NOMO-1 (cell line): ENCODE data around the gene MRPL54.

Experiments
- DNase-seq, 2 experiments: peaks; one replicate each; lab custom pipeline; 2025; ENCODE audit not compliant: unreplicated experiment in 2 of 2; lab: John Stamatoyannopoulos, UW

The MRPL54 gene

DNA sequence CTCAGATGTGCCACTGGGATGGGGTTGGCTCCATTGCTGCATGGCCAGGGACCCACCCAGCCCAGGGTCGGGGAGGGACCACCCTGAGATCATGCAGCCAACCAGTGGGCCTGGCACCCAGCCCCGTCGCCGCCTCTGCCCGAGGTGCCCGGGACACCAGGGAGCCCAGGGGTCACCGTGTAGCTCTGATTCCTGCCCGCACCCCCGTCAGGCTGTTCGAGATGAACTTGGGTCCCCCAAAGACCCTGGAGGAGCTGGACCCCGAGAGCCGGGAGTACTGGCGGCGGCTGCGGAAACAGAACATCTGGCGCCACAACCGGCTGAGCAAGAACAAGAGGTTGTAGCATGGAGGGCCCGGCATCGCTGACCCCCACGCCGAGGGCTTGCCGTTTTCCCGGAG lies 4.6 kb downstream of the MRPL54 start:
- no peak for DNase-seq

DNA sequence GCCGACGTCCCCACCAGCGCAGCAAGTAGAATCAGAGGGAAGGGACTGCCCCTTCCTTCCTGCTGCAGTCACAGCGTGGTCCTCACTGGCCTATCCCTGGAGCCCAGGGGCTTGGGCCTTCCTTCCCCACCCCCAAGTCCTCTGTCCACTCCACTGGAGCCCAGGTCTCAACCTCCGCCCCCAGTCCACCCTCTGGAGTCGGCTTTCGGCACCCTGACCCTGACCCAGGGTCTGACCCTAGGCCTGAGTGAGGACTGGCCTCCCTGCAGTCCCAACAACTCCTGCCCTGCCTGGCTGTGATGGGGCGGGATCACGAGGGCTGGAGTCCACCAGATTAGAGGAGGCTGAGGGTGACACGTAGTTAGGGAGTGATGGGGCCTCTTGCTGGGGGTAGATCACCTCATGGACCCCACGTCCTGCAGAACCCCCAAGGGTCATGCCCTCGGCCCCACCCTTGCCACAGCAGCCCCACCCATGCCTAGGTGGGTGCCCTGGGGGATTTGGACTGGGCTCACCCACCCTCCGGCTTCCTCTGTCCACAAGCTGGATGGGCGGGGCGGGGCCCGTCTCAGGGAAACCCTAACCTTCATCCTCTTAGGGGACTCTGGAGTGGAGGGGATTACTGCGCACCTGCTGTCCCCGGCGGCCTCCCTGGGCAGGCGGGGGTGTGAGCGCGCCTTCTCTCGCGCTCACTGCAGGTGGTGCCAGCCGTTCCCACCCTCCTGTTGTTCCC lies 5.7 kb downstream of the MRPL54 start:
- no peak for DNase-seq

DNA sequence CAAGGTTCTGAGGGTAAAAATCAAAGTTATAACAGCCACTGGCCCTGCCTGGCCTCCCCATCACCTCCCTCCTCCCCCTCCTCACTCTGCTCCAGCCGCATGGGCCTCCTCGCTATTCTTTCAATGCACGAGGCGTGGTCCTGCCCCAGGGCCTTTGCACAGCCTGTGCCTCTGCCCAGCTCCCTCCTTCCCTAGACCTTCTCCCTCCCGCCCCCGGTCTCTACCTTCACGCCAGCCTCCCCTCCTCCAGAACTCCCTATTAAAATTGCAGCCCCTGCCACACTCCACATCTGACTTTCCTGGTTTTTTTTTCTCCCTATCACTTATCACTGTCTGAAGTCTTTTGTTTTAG lies 6.2 kb downstream of the MRPL54 start:
- no peak for DNase-seq

DNA sequence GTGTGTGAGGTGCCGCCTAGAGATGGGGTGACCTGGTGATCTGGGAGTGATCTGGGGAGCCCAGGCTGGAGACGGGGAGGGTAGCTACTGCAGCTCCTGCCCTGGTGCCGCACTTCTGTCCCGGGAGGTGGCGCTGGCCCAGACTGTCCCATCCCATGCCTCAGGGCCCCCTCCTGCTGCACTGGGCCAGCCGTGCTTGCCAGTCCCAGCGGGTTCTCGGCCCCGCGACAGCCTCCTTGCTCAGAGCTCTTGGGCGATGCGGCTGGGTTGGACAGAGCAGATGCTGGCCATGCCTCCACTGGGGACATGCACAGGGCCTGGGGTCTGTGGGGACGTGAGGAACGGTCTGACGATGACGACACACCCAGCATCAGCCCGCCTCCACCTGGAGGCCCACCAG lies 7.0 kb downstream of the MRPL54 start:
- no peak for DNase-seq

DNA sequence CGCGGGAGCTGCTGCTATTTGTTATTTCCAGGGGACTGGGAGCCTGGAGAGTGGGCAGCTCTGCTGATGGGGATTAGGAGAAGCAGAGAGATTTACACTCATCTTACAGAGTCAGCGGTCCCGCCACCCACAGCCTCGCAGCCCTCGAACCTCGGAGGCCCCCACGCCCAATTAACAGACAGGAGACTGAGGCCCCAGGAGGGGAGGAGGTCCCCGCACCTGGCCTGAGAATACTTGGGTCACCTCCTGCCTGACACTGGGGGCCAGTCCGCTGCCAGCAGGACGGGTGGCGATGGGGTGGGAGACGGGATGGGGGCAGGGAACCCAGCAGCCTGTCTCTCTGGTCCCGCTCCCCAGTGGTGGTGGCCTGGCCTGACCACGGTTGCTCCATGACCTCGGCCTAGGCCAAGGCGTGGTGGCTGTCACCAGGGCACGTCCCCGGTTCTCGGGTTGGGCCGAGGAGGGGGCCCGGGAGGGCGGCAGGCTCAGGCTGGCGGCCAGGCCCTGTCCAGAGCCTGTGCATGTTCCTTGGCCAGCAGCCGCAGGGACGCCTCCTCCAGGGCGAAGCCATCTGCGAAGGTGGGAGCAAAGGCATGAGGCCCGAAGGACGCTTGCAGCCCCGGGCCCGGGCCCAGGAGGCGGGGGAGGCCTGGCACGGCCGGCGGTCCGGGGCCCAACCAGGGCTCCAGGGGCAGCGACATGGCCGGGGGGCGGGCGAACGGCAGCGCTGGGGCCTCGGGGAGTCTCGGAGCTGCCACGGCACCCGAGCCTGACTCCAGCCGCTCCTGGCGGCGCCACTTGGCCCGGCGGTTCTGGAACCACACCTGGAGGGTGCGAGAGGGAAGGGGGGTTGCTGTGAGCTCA lies 7.9 kb downstream of the MRPL54 start:
- no peak for DNase-seq

DNA sequence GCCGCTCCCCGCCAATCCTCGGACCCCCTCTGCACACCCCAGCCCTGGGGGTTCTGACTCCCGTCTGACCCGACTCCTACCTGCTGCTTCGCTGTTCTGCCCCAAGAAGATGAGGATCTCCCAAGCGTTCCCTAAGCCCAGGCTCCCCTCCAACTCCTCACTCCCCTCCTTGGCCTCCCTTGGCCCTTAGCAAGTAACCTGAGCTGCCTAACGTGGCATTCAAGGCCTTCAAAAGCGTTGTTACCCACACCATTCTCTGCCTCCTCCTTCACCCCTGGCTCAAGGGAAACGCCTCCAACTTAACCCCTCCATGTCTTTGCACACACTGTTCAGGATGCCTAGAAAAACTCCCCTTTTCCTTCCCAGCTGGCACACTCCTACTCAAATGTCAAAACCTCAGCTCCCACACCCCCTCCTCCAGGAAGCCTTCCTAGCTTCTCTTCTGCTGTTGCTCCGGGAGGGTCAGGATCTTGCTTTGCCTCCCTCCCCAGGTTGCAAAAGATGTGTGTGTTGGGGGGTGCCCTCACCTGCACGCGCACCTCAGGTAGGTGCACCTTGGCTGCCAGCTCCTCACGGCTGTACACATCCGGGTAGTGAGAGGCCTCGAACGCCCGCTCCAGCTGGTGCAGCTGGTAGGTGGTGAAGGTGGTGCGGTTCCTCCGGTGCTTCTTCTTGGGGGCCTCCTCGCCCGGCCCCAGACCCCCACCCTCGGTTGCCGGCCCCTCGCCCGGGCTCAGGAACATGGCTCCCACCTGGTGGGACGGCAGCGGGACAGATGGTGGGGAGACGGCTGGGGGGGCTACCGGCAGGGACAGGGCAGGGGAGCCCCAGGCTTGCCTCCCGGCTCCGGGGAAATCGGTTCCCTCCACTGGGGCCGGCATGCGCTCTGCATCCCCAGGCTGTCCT lies 8.8 kb downstream of the MRPL54 start:
- no peak for DNase-seq

DNA sequence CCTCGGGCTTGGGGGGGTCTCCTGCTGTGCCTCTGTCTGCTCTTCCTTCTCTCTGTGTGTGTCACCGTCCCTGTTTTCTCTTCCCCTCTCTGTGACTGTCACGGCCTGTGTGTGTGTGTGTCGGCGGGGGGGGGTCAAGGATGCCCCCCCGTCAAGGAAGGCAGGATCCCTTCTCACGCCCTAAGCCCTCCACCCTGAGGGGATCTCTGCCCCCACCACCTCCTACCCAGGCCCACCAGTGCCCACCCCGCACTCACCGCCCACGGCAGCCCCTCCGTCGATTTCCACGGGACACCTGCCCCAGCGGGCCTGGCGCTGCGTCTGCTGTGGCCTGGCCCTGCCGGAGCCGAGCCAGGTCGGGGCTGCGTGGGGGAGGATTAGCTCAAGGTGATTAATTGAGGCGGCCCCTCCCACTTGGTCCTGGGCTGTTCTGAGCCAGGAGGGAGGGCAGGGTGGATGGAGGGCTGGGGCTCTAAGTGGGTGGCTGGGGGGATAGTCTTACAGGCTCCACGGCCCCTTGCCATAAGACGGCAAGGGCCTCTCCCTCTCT lies 9.5 kb downstream of the MRPL54 start, which contains the start of gene RAX2:
Gene RAX2 (minus strand): TSS at position 323 of the 550 bp plus-strand sequence. CDS start 486 bp downstream, outside the sequence.
- no peak for DNase-seq

DNA sequence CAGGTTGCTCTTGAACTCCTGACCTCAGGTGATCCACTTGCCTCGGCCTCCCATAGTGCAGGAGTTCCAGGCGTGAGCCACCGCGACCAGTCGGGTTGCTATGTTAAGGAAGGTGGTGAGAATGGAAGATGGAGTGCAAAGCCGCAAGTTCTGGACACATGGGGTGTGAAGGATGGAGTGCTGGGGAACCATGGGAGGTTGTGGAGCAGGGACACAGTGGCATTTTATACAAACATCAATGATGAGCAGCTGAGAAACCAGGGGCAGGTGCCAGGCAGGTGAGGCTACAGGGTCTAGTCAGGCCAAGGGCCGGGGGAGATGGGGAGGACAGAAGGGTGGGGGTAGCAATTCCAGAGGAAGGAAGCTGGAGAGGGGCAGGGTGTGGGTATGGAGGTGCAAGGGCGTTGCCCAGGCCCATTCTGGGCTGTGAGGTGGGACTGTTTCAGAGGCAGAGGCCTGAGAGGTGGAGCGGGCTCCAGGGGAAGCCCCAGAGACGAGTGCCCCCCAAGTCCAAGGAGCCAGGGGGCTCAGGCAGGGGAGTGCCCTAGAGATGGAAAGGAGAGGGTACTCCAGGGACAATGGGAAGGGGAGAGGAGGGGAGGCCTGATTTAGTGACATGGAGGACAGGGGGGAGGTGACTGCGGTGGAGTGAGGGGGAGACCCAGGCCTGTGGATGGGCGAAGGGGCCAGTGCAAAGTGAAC lies 11.5 kb downstream of the MRPL54 start:
- DNase-seq: no peak

DNA sequence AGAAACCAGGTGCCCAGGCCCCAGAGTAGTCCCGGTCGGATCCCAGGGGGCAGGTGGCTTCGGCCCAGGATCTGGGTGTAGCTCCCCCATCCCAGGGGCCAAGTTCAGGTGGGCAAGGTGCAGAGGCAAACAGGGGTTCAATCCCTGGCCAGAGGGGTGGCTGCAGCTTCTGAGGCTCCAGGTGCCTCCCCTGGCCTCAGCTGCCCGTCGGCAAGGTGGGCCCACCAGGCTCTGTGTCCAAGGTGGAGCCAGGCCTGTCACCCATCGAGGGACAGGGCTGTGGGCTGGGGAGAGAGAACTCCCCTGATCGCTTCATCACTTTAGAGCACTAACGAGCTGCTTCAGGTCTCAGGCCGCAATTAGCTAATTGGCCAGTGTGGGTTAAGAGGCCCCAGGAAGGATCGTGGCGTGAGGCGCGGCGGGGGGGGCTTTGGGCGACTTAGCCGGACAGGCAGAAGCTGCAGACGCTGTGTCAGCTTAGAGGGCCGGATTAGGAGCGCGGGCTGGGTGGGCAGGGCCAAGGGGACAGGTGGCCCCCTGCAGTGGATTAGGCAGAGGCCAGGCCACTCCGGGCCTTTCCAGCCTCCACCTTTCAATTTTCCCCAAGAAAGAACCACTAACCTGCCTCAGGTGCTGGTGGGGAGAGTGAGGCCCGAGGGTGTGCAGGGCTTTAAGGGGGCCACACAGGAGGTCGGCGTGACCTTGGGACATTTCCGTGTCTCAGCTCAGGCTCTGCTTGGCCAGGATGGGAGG lies 12.3 kb downstream of the MRPL54 start:
- peak; percentile 31 to 41 for DNase-seq

DNA sequence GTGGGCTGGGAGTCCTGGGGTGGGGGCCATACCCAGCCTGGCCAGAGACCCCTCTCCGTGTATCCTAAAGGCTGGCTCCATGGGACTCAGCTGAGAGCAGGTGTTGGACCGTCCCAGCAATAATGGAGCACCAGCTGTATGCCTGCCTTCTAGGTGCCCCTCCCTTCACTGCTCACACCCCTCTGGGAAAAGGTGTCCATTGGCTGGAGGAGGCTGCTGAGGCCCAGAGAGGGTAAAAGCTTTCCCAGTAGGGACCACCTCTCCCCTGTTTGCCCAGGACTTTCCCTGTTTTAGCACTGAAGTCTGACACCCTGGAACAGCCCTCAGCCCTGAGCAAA lies 12.9 kb downstream of the MRPL54 start:
- DNase-seq: no peak

DNA sequence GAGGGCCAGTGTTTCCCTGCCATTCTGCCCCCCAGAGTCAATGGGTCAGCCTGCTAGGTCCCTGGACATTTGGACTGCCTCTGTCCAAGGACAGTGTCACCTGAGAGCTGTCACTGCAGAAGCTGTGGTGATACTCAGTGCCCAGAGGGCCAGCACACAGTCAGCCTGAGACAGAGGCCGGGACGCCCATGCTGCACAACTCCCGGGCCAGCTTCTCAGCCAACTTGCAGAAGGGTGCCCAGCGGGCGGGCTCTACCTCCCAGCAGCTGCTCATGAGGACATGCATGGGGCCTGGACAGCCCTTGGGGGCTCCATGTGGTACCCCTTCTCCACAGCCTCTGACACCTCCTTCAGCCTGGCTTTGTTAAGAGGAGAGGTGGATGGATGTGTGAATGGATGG lies 13.3 kb downstream of the MRPL54 start:
- no peak for DNase-seq

DNA sequence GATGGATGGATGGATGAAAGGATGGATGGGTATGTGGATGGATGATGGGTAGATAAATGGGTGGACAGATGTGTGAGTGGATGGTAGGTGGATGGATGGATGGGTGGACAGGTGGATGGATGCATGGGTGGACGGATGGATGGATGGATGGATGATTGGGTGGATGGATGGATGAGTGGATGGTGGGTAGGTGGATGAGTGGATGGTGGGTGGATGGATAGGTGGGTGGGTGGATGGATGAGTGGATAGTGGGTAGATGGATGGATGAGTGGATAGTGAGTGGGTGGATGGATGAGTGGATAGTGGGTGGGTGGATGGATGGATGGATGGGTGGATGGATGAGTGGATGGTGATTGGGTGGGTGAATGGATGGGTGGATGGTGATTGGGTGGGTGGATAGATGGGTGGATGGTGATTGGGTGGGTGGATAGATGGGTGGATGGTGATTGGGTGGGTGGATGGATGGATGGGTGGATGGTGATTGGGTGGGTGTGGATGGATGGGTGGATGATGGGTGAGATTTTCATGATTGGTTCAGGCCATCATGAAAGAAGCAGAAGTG lies 14.1 kb downstream of the MRPL54 start:
- no peak for DNase-seq

DNA sequence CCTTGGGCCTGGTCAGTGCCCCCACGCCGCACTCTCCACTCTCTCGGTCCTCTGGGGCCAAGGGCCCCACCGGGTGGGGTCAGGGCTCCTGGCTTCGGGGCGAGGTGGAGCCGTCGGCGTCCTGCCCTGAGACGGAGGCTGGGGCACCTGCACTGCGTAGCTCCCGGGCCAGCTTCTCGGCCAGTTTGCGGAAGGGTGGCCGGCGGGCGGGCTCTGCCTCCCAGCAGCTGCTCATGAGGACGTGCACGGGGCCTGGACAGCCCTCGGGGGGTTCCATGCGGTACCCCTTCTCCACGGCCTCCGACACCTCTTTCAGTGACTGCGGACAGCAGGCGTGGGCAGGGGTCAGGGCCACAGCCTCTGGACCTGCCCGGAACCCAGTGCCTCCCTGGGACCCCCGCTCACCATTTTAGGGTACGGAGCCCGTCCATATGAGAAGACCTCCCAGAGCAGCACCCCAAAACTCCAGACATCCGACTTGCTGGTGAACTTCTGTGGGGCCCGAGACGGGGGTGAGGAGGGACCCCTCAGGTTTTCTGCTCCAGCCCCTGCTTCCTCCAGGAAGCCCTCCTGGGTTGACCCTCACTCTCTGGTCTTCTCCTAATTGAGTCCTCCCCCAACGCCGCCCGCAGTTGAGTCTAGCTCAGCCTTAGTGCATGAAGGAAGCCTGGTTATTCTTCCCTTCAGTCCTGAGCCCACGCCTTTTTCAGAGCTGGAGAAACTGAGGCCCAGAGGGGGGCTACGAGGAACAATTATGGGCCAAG lies 15.8 kb downstream of the MRPL54 start:
- DNase-seq: no peak

DNA sequence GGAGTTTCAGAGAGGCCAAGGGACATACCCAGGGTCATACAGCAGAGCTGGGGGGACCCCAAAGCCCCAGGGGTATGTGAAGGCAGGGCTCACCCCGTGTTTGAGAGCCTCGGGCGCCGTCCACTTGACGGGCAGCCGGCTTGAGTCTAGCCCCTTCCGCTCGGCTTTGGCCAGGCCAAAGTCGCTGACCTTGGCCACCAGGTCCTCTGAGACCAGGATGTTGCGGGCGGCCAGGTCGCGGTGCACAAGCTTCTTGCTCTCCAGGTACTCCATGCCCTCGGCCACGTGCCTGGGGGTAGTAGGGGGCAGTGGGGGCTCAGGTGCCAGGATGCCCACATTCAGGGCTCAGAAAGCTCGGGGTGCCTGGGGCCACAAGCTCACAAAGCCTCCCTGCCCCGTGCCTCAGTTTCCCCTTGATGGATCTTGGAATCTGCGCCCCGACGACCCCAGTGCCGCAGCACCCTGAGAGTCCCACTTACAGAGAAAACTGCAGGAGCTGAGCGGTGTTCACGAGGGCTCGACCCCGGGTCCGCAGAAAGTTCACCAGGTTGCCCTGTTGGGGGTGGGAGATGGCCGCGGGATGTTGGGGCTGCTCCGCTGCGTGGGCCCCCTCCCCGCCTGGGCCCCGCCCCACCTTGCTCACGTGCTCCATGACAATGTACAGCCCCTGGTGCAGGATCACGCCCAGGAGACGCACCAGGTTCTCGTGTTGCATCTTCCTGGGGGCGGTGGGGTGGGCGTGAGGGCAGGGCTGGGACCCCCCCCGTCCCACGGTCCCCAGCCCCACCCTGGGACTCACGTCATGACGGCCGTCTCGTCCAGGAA lies 16.6 kb downstream of the MRPL54 start:
- DNase-seq: no peak

DNA sequence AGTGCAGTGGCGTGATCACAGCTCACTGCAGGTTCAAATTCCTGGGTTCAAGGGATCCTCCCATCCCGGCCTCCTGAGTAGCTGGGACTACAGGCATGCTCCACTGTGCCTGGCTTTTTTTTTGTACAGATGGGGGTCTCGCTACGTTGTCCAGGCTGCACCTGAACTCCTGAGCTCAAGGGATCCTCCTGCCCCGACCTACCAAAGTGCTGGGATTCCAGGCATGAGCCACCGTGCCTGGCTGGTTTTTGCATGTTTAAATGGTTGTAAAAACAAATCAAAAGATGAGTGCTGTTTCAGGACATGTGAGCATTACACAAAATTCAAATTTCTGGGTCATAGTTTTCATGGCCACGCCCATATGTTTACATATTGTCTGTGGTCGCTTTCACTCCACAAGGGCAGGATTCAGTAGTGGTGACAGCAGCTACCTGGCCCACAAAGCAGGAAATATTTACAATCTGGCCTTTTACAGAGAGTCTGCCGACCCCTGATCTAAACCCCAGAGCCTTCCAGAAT lies 18.4 kb downstream of the MRPL54 start:
- peak in 1 of 2 experiments; percentile 16 for DNase-seq

DNA sequence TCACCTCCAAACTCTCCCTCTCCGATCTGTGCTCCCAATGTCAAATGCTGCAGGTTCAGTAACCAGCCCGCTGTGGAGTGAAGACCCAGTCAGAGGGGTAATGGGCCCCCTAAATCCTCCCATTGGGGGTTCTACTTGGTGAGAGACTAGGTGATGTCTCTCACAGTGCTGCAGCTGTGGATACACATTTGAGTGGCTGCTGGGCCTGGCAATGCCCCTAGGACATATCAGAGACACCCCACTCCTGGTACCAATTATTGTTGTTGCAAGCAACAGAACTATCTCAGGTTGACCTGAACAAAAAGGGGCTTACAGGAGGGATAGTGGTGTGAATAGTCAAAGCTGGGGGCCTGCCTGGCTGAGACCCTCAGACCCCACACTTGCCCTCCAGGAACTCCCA lies 19.1 kb downstream of the MRPL54 start:
- DNase-seq: no peak

DNA sequence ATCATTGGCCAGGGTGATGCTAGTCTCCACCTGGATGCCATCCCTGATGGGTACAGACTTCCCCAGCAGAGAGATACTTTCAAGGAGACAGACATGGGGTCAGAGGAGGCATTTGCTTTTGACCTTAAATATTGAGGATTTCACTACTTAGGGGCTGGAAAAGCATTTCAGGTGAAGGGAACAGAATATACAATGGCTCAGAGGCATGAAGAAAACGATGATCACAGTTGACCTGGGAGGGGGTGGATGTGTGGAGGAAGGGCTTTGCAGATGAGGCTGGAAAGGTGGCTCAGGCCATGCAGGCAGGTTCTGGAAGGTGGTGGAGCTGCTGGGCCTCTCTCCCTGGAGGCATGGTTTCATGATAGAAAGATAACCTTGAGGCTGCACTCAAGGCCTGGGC lies 19.8 kb downstream of the MRPL54 start:
- no peak for DNase-seq
